ENCODE measurements around the gene MMP20.

Gene MMP20

GRCh38 chr11:102620818-102621561 lies 4.1 kb downstream of the MMP20 start:
- DNase-seq = peak in 1 of 5 experiments; percentile 22

GRCh38 chr11:102620179-102620578 lies 5.0 kb downstream of the MMP20 start:
- DNase-seq = no peak

GRCh38 chr11:102617466-102618008 lies 7.6 kb downstream of the MMP20 start:
- DNase-seq = no peak

- DNase-seq = no peak
Measured at GRCh38 chr11:102615894-102616432, 9.2 kb downstream of the MMP20 start.

- no peak for DNase-seq
Measured at GRCh38 chr11:102615077-102615893, 9.8 kb downstream of the MMP20 start.

GRCh38 chr11:102614485-102614884 lies 10.6 kb downstream of the MMP20 start:
- no peak for DNase-seq

- no peak for DNase-seq
Measured at GRCh38 chr11:102614031-102614430, 11.1 kb downstream of the MMP20 start.

GRCh38 chr11:102613450-102613849 lies 11.7 kb downstream of the MMP20 start:
- no peak for DNase-seq

GRCh38 chr11:102611291-102611690 lies 13.8 kb downstream of the MMP20 start:
- DNase-seq = no peak

- no peak for DNase-seq
Measured at GRCh38 chr11:102610200-102610599, 14.9 kb downstream of the MMP20 start.

GRCh38 chr11:102608699-102609098 lies 16.4 kb downstream of the MMP20 start:
- DNase-seq = no peak

- DNase-seq = no peak
Measured at GRCh38 chr11:102604875-102605274, 20.3 kb downstream of the MMP20 start.

- DNase-seq = no peak
Measured at GRCh38 chr11:102604011-102604410, 21.1 kb downstream of the MMP20 start.

GRCh38 chr11:102603576-102603975 lies 21.6 kb downstream of the MMP20 start:
- no peak for DNase-seq

- DNase-seq = no peak
Measured at GRCh38 chr11:102603091-102603490, 22.0 kb downstream of the MMP20 start.

- no peak for DNase-seq
Measured at GRCh38 chr11:102600666-102601065, 24.5 kb downstream of the MMP20 start.

- DNase-seq = peak in 1 of 5 experiments; percentile 52
Measured at GRCh38 chr11:102599642-102600261, 25.4 kb downstream of the MMP20 start.

GRCh38 chr11:102598272-102598671 lies 26.9 kb downstream of the MMP20 start:
- DNase-seq = no peak

GRCh38 chr11:102596578-102596977 lies 28.6 kb downstream of the MMP20 start:
- no peak for DNase-seq

- DNase-seq = no peak
Measured at GRCh38 chr11:102592634-102593581, 32.2 kb downstream of the MMP20 start.

- DNase-seq = no peak
Measured at GRCh38 chr11:102592131-102592530, 33.0 kb downstream of the MMP20 start.

All from T-helper 2 cell (primary cell).